ENCODE results near the gene AHCYL1.
"Not testable (repeated sequence)": the region's sequence is repeated elsewhere in the genome, so short reads cannot be mapped to it uniquely, and the experiment has no call there.

The AHCYL1 gene

GRCh38 chr1:109984456-109985246, at the start of gene AHCYL1:
TSS of gene AHCYL1 (plus strand) at chr1:109984765. CDS start at chr1:109985053, 288 bp downstream.
- peak; percentile 99 for DNase-seq (ENCODE audit: low spot score)

GRCh38 chr1:109935451-109935900, 49.1 kb upstream of the AHCYL1 start:
- DNase-seq (ENCODE audit: low spot score) = no peak

- no peak for DNase-seq (ENCODE audit: low spot score)
Observed at GRCh38 chr1:109937738-109938137, 46.8 kb upstream of the AHCYL1 start.

- DNase-seq (ENCODE audit: low spot score) = no peak
Observed at GRCh38 chr1:109938556-109938955, 46.0 kb upstream of the AHCYL1 start.

GRCh38 chr1:109942434-109942833, 42.1 kb upstream of the AHCYL1 start:
- no peak for DNase-seq (ENCODE audit: low spot score)

GRCh38 chr1:109944541-109944940, 40.0 kb upstream of the AHCYL1 start:
- no peak for DNase-seq (ENCODE audit: low spot score)

GRCh38 chr1:109946511-109946910, 38.1 kb upstream of the AHCYL1 start:
- DNase-seq (ENCODE audit: low spot score) = no peak

- DNase-seq (ENCODE audit: low spot score) = no peak
Observed at GRCh38 chr1:109947582-109948284, 36.8 kb upstream of the AHCYL1 start.

GRCh38 chr1:109948285-109948630, 36.3 kb upstream of the AHCYL1 start:
- DNase-seq (ENCODE audit: low spot score) = no peak

- no peak for DNase-seq (ENCODE audit: low spot score)
Observed at GRCh38 chr1:109950038-109950437, 34.5 kb upstream of the AHCYL1 start.

GRCh38 chr1:109950509-109950908, 34.1 kb upstream of the AHCYL1 start:
- DNase-seq (ENCODE audit: low spot score) = no peak

GRCh38 chr1:109951501-109951900, 33.1 kb upstream of the AHCYL1 start:
- DNase-seq (ENCODE audit: low spot score) = not testable (repeated sequence)

- DNase-seq (ENCODE audit: low spot score) = no peak
Observed at GRCh38 chr1:109954041-109954512, 30.5 kb upstream of the AHCYL1 start.

GRCh38 chr1:109959632-109959973, 25.0 kb upstream of the AHCYL1 start:
- no peak for DNase-seq (ENCODE audit: low spot score)

- DNase-seq (ENCODE audit: low spot score) = peak; percentile 84
Observed at GRCh38 chr1:109959974-109960744, 24.4 kb upstream of the AHCYL1 start.

GRCh38 chr1:109960745-109961094, 23.8 kb upstream of the AHCYL1 start:
- no peak for DNase-seq (ENCODE audit: low spot score)

- no peak for DNase-seq (ENCODE audit: low spot score)
Observed at GRCh38 chr1:109963864-109964263, 20.7 kb upstream of the AHCYL1 start.

- DNase-seq (ENCODE audit: low spot score) = peak; percentile 62
Observed at GRCh38 chr1:109969146-109969829, 15.3 kb upstream of the AHCYL1 start.

- DNase-seq (ENCODE audit: low spot score) = no peak
Observed at GRCh38 chr1:109969907-109970306, 14.7 kb upstream of the AHCYL1 start.

GRCh38 chr1:109971559-109971958, 13.0 kb upstream of the AHCYL1 start:
- no peak for DNase-seq (ENCODE audit: low spot score)

GRCh38 chr1:109974191-109974590, 10.4 kb upstream of the AHCYL1 start:
- no peak for DNase-seq (ENCODE audit: low spot score)

- peak; percentile 79 for DNase-seq (ENCODE audit: low spot score)
Observed at GRCh38 chr1:109975718-109976117, 8.8 kb upstream of the AHCYL1 start.
